ENCODE measurements around the gene EIF5B.

Gene EIF5B

GRCh38 chr2:99439971-99440505 lies 102.8 kb downstream of the EIF5B start:
- H3K4me3 ChIP-seq (ENCODE audit: low read depth, low read length): no peak overlapping the region
- TF ChIP-seq CTCF (IDR thresholded peaks at IDR 0.05; ENCODE audit: insufficient read depth, low read depth, low read length, missing control alignments): no peak
- no peak for DNase-seq (ENCODE audit: low read depth)

GRCh38 chr2:99442837-99443236 lies 105.6 kb downstream of the EIF5B start:
- H3K4me3 ChIP-seq (ENCODE audit: low read depth, low read length): no peak overlapping the region
- TF ChIP-seq CTCF (IDR thresholded peaks at IDR 0.05; ENCODE audit: insufficient read depth, low read depth, low read length, missing control alignments): no peak
- DNase-seq (ENCODE audit: low read depth): no peak

- no peak for TF ChIP-seq CTCF (IDR thresholded peaks at IDR 0.05; ENCODE audit: insufficient read depth, low read depth, low read length, missing control alignments)
- H3K4me3 ChIP-seq (ENCODE audit: low read depth, low read length): no peak overlapping the region
- DNase-seq (ENCODE audit: low read depth): peak; percentile 2
Measured at GRCh38 chr2:99444222-99444621, 107.0 kb downstream of the EIF5B start.

GRCh38 chr2:99445065-99445464 lies 107.9 kb downstream of the EIF5B start:
- no peak for DNase-seq (ENCODE audit: low read depth)
- TF ChIP-seq CTCF (IDR thresholded peaks at IDR 0.05; ENCODE audit: insufficient read depth, low read depth, low read length, missing control alignments): no peak

GRCh38 chr2:99448556-99448955 lies 111.4 kb downstream of the EIF5B start:
- no peak for DNase-seq (ENCODE audit: low read depth)
- no peak for TF ChIP-seq CTCF (IDR thresholded peaks at IDR 0.05; ENCODE audit: insufficient read depth, low read depth, low read length, missing control alignments)
- no peak overlapping the region for H3K4me3 ChIP-seq (ENCODE audit: low read depth, low read length)

More at GRCh38 chr2:99445065-99445464, 107.9 kb downstream of the EIF5B start:
- no peak overlapping the region for H3K4me3 ChIP-seq (ENCODE audit: low read depth, low read length)

- no peak for TF ChIP-seq CTCF (IDR thresholded peaks at IDR 0.05; ENCODE audit: insufficient read depth, low read depth, low read length, missing control alignments)
- no peak for DNase-seq (ENCODE audit: low read depth)
- H3K4me3 ChIP-seq (ENCODE audit: low read depth, low read length): no peak overlapping the region
Measured at GRCh38 chr2:99450199-99450598, 113.0 kb downstream of the EIF5B start.
